ENCODE data around the gene MOXD1.

MOXD1 gene

GRCh38 chr6:132399376-132400074 lies 1.8 kb downstream of the MOXD1 start:
- no peak for DNase-seq (ENCODE audit: low read depth, low spot score)

DNA sequence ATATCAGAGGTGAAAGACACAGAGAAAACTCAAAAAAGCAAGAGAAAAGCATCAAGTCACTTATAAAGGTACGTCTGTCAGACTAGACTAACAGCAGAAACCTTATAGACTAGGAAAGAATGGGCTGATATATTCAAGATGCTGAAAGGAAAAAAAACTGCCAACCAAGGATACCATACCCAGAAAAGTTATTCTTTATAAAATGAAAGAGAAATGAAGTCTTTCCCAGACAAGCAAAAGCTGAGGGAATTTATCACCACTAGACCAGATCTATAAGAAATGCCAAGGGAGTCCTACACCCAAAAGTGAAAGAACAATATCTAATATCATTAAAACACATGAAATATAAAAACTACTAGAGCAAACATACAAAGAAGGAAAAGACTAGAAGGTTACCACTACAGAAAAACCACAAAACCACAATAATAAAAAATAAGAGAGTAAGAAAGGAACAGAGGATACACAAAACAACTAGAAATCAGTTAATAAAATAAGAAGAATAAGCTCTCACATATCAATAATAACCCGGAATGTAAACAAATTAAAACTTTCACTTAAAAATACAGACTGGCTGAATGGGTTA lies 6.2 kb downstream of the MOXD1 start:
- no peak for DNase-seq (ENCODE audit: low read depth, low spot score)

- DNase-seq (ENCODE audit: low read depth, low spot score): no peak
These were observed 8.5 kb downstream of the MOXD1 start for GRCh38 chr6:132392792-132393191.

- DNase-seq (ENCODE audit: low read depth, low spot score): no peak
These were observed 9.0 kb downstream of the MOXD1 start for GRCh38 chr6:132392270-132392646.

DNA sequence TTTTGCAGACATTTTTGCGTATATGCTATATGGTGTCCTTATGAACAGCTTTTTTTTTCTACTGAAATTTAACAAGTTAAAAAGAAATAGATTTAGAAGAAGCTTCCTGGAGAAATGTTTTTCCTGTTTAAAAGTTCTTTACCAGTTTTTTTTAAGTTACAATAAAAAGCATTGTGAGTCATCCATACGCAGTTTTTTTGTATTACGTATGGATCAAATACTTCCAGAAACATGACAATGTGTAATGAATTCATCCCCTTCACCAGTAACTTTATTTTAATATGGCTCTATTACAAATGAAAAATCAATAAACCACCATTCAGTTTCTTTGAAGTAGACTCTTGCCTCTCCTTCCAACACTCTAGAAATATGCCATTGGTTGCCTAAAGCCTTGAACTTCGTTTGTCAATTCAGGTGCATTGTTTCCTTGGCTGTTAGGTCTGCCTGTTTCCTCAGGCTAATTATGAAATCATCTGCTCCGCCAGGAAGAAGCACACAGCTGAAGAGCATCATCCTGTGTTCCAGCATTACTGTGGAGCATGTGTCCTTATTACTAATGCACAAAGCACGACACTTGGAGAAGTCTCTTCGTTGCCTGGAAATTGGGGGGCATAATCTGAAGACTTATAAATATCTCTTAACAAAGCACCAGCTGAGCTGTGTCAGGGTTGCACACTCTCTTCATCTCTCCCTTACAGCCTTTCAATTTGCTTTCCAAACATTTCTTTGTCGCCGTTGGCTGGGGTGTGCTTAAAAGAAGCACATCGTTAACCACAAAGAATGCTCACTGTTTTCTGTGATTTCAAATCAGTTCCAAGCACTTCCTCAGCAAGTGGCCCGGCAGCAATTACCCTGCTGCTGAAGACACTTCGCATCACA lies 9.6 kb downstream of the MOXD1 start:
- DNase-seq (ENCODE audit: low read depth, low spot score): no peak

DNA sequence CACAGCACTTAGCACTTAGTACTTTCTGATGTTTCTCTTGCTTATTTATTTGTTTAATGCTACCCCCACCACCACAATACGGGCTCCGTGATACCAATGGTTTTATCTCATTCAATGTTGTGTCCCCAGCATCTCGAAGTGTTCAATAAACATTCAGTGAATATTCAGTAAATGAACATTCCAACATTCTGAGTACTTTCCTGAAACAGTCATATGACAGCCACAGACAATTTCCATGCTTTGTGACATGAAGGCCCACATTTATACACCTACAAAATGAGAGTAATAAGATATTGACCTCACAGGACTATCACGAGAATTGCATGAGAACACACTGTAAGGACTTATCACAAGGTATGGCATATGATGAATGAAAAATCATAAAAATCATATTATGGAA lies 10.8 kb downstream of the MOXD1 start:
- no peak for DNase-seq (ENCODE audit: low read depth, low spot score)

DNA sequence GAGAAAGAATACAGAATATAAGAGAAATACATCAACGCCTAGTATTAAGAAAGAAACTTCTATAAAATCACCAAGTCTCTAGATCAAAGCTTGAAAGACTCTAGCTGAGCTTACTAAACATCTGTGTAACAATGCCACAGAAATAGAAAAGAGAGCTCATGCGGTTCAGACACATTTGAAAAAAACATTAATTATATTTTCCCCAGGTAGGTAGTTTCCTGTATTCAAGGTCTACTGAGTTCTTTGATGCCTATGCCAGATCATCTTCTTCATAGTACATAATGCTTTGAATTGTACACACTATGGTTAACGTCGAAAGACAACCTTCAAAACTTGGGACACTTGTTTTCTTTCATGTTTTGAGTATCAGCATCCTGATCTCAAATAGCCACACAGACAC lies 11.3 kb downstream of the MOXD1 start:
- DNase-seq (ENCODE audit: low read depth, low spot score): no peak

DNA sequence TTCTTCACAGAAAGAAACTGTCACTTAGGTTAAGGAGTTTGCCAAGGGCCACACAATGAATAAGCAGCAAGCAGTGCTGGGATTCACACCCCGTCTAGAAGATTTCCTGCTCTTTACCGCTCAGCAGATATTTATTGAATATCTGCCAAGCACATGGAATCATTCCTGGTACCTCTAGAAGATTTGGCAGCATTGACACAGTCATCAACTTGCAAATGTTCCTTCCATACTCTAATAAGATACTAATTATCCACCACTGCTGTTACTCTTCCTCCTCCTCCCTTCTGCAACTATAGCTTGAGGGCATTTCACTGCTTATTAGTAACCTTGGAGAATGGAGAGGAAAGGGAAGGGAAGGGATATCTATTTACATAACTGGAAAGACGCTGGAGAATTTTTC lies 13.0 kb downstream of the MOXD1 start:
- no peak for DNase-seq (ENCODE audit: low read depth, low spot score)

DNA sequence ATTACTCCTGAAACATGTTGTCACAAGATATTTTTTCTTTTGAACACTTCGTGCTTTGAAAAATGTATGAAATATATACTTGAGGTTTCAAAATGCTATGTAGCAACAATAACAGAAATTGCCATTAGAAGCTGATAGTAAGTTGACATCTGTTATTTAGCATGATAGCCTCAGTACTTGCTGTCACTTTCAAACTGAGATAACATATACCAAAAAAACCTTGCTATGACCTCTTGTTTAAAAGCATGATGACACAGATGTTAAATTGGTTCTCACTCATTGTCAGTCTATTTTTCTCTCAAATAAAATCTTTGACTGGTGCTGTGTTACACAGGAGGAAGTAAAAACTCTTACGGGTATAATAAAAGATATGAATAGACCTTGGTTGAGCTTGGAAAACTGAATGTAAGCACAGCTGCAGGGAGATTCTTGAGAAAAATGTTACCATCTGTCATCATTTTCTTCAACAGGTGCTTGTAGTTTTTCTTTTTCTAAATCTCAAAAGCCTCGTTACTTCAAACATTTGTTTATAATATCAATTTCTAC lies 18.6 kb downstream of the MOXD1 start:
- DNase-seq (ENCODE audit: low read depth, low spot score): no peak

DNA sequence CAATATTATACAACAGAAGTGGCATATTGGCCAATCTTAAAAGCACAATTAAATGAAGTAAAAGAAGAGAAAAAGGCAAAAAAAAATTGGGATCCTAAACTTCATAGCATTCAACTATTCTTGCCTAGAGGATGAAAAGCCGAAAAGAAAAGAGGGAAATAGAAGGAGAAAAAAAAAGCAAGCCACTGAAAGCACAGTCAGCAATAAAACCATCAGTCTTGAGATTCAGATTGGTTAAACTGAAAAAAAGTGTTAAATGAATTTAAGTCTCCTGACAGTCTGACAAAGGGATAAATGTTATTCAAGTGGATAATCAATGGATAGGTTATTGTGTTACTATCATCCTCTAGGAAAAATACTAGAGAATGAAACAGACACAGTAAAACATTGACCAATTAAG lies 19.9 kb downstream of the MOXD1 start:
- DNase-seq (ENCODE audit: low read depth, low spot score): no peak

GRCh38 chr6:132380358-132381029 lies 20.8 kb downstream of the MOXD1 start:
- DNase-seq (ENCODE audit: low read depth, low spot score): no peak

DNA sequence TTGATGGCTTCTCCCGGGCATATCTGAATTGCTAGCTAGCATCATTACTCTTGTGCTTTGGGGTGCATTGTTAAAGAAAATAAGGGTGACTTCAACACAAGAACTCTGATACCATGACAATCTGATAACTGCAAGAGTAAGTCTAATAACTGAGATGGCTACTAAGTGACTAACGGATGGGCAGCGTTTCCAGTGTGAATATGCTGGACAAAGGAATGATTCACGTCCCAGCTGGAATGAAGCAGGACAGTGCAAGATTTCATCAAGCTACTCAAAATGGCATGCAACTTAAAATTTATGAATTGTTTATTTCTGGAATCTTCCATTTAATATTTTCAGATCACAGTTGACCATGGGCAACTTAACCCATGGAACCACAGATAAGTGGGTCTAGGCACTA lies 31.7 kb downstream of the MOXD1 start:
- no peak for DNase-seq (ENCODE audit: low read depth, low spot score)

DNA sequence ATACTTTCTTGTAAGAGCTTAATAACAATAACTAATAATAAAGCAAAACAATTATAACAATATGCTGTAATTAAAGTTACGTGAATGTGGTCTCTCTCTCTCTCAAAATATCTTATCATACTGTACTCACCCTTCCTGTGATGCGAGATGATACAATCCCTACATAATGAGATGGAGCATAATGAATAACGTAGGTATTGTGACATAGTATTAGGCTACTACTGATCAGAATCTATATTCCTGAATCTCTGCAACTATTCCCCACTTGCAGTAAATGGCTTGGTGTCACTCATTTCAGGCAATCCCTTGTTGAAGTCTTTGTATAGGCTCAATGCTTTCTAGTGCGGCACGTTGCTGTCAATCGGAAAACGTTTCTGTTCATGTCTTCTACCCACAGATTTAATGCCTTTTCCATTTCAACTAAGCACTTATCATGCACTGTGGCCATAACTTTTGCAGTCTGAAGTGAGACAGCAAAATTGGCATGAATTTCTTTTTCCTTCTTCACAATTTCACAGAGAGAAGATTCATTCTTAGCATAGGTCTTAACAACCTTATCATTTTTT lies 32.3 kb downstream of the MOXD1 start:
- DNase-seq (ENCODE audit: low read depth, low spot score): no peak

DNA sequence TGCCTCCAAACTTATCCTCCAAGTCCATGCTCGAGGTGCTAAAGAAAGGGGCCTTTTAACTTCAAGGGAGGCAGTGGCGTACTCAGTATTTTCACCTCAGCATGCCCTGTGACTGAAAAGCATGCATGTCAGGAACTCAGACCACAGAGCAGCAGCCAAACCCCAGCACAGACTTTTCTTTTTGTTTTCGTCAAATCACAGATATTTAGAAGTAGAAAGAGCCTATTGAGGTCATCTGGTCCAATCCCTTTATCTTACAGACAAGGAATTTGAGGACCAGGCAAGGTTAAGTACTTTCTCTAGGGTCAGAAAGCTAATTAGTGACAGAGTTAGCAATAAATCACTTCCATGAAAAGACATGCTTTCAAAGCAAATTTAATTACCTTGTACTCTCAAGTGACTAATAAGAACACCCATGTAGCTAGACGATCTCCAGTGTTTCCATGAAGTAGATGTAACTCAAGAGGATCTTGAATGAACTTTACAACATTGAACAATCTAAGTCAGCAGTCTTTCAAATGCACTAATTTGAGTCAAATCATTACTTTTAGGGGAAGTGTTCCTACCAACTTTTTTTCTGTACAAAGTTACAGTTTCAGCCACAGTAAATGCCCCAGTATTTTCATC lies 35.9 kb downstream of the MOXD1 start:
- DNase-seq (ENCODE audit: low read depth, low spot score): no peak

GRCh38 chr6:132364306-132365074 lies 36.8 kb downstream of the MOXD1 start:
- DNase-seq (ENCODE audit: low read depth, low spot score): no peak

DNA sequence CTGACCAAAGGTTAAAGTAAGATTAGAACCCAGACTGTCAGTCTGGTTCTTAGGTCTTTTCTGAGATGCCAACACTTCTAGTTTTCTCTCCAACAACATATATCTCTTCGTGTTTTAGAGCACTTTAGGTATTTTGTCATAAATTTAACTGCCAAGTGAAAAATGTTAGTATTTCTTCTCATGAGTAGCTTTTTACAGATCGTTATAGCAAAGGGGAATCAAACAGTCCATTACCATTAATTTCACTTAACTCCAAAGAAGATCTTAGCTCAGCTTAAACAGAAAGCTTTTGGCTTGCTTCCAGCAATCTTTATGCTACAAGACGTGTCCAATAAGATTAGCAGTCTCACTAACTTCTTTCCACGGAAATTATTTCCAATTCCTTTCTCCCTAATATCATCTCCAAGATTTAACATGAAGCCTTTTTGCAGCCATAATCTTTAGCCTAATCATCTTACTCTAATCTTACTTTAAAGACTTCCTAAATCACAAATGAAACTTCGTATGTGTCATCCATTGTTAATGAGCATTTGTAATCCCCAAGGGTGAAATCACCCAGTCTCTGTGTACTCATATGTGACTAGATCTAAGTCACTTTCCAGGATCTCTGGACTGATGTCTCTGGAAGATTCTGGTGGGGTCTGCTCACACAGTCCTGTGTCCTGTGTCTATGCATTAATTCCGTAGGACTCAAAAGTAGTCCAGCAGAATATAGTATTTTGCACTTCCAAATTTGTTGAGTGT lies 38.7 kb downstream of the MOXD1 start:
- no peak for DNase-seq (ENCODE audit: low read depth, low spot score)

- DNase-seq (ENCODE audit: low read depth, low spot score): no peak
These were observed 40.2 kb downstream of the MOXD1 start for GRCh38 chr6:132361101-132361500.

DNA sequence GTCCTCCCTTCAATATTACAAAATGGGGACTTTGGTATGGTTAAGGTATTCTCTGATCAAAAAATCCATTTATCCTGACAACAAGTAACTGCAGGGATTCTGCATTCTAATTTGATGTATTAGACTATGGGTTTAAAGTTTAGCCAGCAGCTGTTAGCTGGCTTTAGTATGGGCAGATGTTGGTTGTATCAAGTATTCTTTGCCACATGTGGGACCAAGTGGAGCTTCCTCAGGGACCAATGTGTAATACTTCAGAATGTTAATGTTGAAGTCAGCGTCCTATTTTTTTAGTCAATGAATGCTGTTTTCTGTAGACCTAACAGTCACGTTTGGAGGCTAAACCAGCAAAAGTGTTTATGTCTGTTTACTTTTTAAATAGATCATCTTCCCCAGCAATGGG lies 41.4 kb downstream of the MOXD1 start:
- no peak for DNase-seq (ENCODE audit: low read depth, low spot score)

DNA sequence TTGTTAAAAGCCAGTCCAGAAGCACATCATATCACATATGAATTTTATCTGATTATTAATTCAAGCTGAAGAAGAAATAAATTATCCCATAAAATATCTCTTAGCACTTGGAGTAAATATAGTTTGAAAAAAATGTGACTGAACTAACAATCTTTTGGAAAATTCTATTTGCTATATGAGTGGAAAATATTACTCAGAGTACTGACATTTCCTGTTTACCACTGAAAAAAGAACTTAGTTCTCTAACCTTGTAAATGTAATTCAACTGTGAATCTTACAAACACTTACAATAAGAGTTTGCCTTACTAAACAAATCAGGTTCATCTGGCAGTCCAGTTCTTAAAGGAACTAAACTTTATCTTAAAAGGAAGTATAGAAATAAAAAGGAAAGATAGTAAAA lies 44.2 kb downstream of the MOXD1 start:
- DNase-seq (ENCODE audit: low read depth, low spot score): no peak
